HepG2 (cell line): ENCODE measurements around the gene CAMTA2. TPM values are rescaled to one million over a fixed set of nuclear protein-coding genes. Genes with fewer than 3 reads are reported as not detected.

Experiments used
- CAMTA2 ChIP-seq: sonication (generic); formaldehyde crosslinking; IDR thresholded peaks from 2 replicates; pipeline ENCODE4 v1.4.0; 2020; ENCODE audit warnings: mild to moderate bottlenecking, missing genetic modification reagents, borderline replicate concordance
- KDM5A ChIP-seq: fragments of 200-600 bp; sonication (generic); IDR thresholded peaks from 2 replicates; pipeline ENCODE4 v1.7.0; 2018; ENCODE audit warnings: antibody characterized with exemption, mild to moderate bottlenecking, low read length, borderline replicate concordance
- PAX8 ChIP-seq: sonication (generic); formaldehyde crosslinking; IDR thresholded peaks from 2 replicates; pipeline ENCODE4 v1.8.0; 2022; ENCODE audit warnings: mild to moderate bottlenecking, missing genetic modification reagents, borderline replicate concordance
- SNAPC2 ChIP-seq: sonication (generic); formaldehyde crosslinking; IDR thresholded peaks from 2 replicates; pipeline ENCODE4 v1.8.1; 2022; ENCODE audit warnings: mild to moderate bottlenecking, missing genetic modification reagents
- STAG1 ChIP-seq: sonication (generic); formaldehyde crosslinking; IDR thresholded peaks from 2 replicates; pipeline ENCODE4 v1.4.0; 2020; ENCODE audit warnings: missing genetic modification reagents
- ZFAT ChIP-seq: sonication (generic); formaldehyde crosslinking; conservative IDR thresholded peaks from 2 replicates; pipeline ENCODE4 v1.8.1; 2023; ENCODE audit warnings: missing genetic modification reagents, inconsistent platforms
- ZMYM2 ChIP-seq: sonication (generic); formaldehyde crosslinking; IDR thresholded peaks from 2 replicates; pipeline ENCODE4 v1.8.0; 2022; ENCODE audit warnings: mild to moderate bottlenecking, missing genetic modification reagents
- ZMYM3 ChIP-seq: sonication (generic); formaldehyde crosslinking; IDR thresholded peaks from 2 replicates; pipeline ENCODE4 v1.5.1; 2020; ENCODE audit warnings: mild to moderate bottlenecking, missing genetic modification reagents
- ZNF251 ChIP-seq: sonication (generic); formaldehyde crosslinking; IDR thresholded peaks from 2 replicates; pipeline ENCODE4 v1.9.0; 2021; ENCODE audit warnings: mild to moderate bottlenecking, missing genetic modification reagents
- ZNF260 ChIP-seq: sonication (generic); formaldehyde crosslinking; IDR thresholded peaks from 2 replicates; pipeline ENCODE4 v1.4.0; 2020; ENCODE audit warnings: missing genetic modification reagents, low read depth, mild to moderate bottlenecking, borderline replicate concordance
- ZNF292 ChIP-seq: sonication (generic); formaldehyde crosslinking; IDR thresholded peaks from 2 replicates; pipeline ENCODE4 v1.8.1; 2022; ENCODE audit warnings: mild to moderate bottlenecking, low read depth, missing genetic modification reagents, borderline replicate concordance
- ZNF572 ChIP-seq: sonication (generic); formaldehyde crosslinking; IDR thresholded peaks from 2 replicates; pipeline ENCODE4 v1.5.1; 2020; ENCODE audit warnings: mild to moderate bottlenecking, missing genetic modification reagents
- ZNF598 ChIP-seq: sonication (generic); formaldehyde crosslinking; IDR thresholded peaks from 2 replicates; pipeline ENCODE4 v1.5.1; 2020; ENCODE audit warnings: mild to moderate bottlenecking, missing genetic modification reagents, borderline replicate concordance
- polyA plus RNA-seq, 8 experiments: library from polyadenylated mRNA; depleted of rRNA in 3 of 8; stranded (reverse) in 7 of 8; unstranded in 1 of 8; fragments of >200 nt; fragmentation: Illumina TruSeq in 4 of 8; extraction: Trizol in 4 of 8; gene quantifications; 2 replicates each; pipeline versions ENCODE4 v1.2.1 to v1.2.3, GENCODE V29; 2011 to 2016; ENCODE audit warnings: low read depth in 4 of 8, missing spikeins in 1 of 8, mixed read lengths in 1 of 8; ENCODE audit not compliant: insufficient read depth in 1 of 8
- total RNA-seq, 5 experiments: library from RNA; depleted of rRNA; stranded (reverse); fragments of >200 nt; fragmentation: Illumina TruSeq; extraction: Trizol; gene quantifications; 2 replicates each; pipeline ENCODE4 v1.2.3, GENCODE V29; 2016; ENCODE audit warnings: low read depth in 1 of 5
- TF ChIP-seq, protein P1 (sequence below): IDR thresholded peaks from 2 replicates; pipeline ENCODE4 v1.6.1; 2016; ENCODE audit warnings: missing genetic modification reagents, missing compliant biosample characterization
- TF ChIP-seq, protein P2 (sequence below): sonication (generic); formaldehyde crosslinking; IDR thresholded peaks from 2 replicates; pipeline ENCODE4 v1.5.0; 2020; ENCODE audit warnings: mild to moderate bottlenecking, low read depth, missing genetic modification reagents, borderline replicate concordance
- TF ChIP-seq, protein P3 (sequence below), 2 experiments: sonication (generic) in 1 of 2; formaldehyde crosslinking in 1 of 2; IDR thresholded peaks; 2 replicates each; pipeline versions ENCODE4 v1.5.1 to v1.6.1; 2011 to 2020; ENCODE audit warnings: borderline replicate concordance in 1 of 2, low read depth in 1 of 2, low read length in 1 of 2, mild to moderate bottlenecking in 1 of 2, missing genetic modification reagents in 1 of 2, moderate library complexity in 1 of 2
- TF ChIP-seq, protein P4 (sequence below): sonication (generic); formaldehyde crosslinking; IDR thresholded peaks from 2 replicates; pipeline ENCODE4 v1.5.0; 2020; ENCODE audit warnings: missing genetic modification reagents, mild to moderate bottlenecking, borderline replicate concordance
- TF ChIP-seq, protein P5 (sequence below): sonication (generic); formaldehyde crosslinking; IDR thresholded peaks from 2 replicates; pipeline ENCODE4 v1.4.0; 2020; ENCODE audit warnings: missing genetic modification reagents, borderline replicate concordance
- TF ChIP-seq, protein P6 (sequence below): sonication (generic); formaldehyde crosslinking; IDR thresholded peaks from 2 replicates; pipeline ENCODE4 v1.4.0; 2020; ENCODE audit warnings: missing genetic modification reagents

The CAMTA2 gene
- total and polyA plus RNA-seq, 2 of the 13 experiments (the other 11 are each of a cell fraction or from before 2014, with no cell fraction given) = 4.1 to 7.1 TPM

DNA sequence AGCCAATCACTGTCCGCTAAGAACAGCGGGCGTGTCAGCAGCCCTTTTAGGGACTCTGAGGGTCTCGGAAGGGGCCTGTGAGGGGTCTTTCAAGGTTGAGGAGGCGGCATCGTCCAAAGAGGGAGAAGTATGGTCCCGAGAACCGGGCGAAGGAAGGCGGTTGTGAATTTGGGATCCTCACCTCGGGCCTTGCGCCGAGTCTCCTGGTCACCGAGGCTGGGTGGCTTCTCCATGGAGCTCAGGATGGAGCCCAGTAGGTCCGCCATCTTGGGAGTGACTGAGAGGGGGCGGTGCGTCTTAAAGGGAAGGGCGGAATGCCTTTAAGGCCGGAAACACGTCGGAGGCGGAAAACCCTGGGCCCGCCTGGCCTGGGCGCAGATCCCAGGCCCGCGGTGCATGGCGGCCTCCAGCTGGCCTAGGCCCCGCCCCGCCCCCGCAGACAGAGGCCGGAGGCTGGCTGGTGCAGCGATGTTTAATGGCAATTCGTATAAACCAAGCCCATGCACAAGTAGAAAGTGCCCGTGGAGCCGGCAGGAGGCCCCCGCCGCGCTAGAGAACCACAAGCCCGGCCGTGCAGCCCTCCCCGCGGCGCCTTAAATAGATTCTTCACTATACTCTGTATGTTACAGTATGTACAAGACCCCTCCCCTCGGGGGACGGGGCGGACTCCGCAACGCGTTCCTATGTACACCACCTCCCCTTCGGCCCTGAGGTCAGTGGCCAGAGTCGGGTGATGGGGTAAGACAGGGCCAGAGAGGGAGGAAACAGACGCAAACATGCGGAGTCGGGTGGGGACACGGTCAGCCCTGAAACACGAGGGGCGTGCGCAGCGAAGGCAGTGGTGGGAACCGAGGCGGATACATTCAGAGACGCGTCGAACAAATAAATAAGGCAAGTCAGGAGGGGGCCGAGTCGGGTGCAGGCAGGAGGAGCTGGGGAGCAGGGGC, 19.7 kb downstream of the CAMTA2 start, which contains the start of gene SPAG7 (continued):
- TF ChIP-seq ZNF251 (CRISPR knock-in tag) (no peak), ZNF292 (CRISPR knock-in tag) (no peak), KDM5A (peak; percentile 53; the same call in 1 of the 2 replicates), ZNF598 (CRISPR knock-in tag) (no peak), STAG1 (CRISPR knock-in tag) (peak; percentile 43), ZNF572 (CRISPR knock-in tag) (0 out of 2 replicates have a peak, but pooled peaks have one; percentile 13), PAX8 (CRISPR knock-in tag) (no peak), ZFAT (CRISPR knock-in tag) (no peak), ZMYM2 (CRISPR knock-in tag) (no peak), CAMTA2 (no peak), SNAPC2 (0 out of 2 replicates have a peak, but pooled peaks have one; percentile 61), ZNF260 (CRISPR knock-in tag) (no peak), ZMYM3 (CRISPR knock-in tag) (0 out of 2 replicates have a peak, but pooled peaks have one; percentile 9)
- TF ChIP-seq, protein P1, sequence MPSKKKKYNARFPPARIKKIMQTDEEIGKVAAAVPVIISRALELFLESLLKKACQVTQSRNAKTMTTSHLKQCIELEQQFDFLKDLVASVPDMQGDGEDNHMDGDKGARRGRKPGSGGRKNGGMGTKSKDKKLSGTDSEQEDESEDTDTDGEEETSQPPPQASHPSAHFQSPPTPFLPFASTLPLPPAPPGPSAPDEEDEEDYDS (CRISPR knock-in tag) = peak; percentile 79
- TF ChIP-seq, protein P2, sequence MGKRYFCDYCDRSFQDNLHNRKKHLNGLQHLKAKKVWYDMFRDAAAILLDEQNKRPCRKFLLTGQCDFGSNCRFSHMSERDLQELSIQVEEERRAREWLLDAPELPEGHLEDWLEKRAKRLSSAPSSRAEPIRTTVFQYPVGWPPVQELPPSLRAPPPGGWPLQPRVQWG = no peak
- TF ChIP-seq, protein P3, sequence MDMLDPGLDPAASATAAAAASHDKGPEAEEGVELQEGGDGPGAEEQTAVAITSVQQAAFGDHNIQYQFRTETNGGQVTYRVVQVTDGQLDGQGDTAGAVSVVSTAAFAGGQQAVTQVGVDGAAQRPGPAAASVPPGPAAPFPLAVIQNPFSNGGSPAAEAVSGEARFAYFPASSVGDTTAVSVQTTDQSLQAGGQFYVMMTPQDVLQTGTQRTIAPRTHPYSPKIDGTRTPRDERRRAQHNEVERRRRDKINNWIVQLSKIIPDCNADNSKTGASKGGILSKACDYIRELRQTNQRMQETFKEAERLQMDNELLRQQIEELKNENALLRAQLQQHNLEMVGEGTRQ (IDR thresholded peaks at IDR 0.05; ENCODE audit: low read depth, low read length) = no peak
- TF ChIP-seq, protein P3 (CRISPR knock-in tag; IDR thresholded peaks at IDR 0.05; ENCODE audit: borderline replicate concordance) = peak; percentile 63; the same call in 1 of the 2 replicates
- TF ChIP-seq, protein P4, sequence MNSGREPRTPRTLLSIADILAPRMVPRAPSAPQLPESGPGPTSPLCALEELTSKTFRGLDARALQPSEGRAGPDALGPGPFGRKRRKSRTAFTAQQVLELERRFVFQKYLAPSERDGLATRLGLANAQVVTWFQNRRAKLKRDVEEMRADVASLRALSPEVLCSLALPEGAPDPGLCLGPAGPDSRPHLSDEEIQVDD = no peak
- TF ChIP-seq, protein P5, sequence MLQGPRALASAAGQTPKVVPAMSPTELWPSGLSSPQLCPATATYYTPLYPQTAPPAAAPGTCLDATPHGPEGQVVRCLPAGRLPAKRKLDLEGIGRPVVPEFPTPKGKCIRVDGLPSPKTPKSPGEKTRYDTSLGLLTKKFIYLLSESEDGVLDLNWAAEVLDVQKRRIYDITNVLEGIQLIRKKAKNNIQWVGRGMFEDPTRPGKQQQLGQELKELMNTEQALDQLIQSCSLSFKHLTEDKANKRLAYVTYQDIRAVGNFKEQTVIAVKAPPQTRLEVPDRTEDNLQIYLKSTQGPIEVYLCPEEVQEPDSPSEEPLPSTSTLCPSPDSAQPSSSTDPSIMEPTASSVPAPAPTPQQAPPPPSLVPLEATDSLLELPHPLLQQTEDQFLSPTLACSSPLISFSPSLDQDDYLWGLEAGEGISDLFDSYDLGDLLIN = no peak
- TF ChIP-seq, protein P6, sequence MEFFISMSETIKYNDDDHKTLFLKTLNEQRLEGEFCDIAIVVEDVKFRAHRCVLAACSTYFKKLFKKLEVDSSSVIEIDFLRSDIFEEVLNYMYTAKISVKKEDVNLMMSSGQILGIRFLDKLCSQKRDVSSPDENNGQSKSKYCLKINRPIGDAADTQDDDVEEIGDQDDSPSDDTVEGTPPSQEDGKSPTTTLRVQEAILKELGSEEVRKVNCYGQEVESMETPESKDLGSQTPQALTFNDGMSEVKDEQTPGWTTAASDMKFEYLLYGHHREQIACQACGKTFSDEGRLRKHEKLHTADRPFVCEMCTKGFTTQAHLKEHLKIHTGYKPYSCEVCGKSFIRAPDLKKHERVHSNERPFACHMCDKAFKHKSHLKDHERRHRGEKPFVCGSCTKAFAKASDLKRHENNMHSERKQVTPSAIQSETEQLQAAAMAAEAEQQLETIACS (CRISPR knock-in tag) = no peak
